GM23338 (cell line): ENCODE results near the gene CDC14A. TPM values are rescaled to one million over a fixed set of nuclear protein-coding genes. Genes with fewer than 3 reads are reported as not detected.

ENCODE experiments used
- ATAC-seq: fragments of 200-7000 bp; cut with Tn5 transposase; 3 replicates; pipeline ENCODE4 v1.9.1; 2020
- DNase-seq: peaks from one replicate; pipeline ENCODE4 v3.0.0-alpha.2; 2015; ENCODE audit warnings: low spot score
- H2AFZ ChIP-seq: fragments of 200-600 bp; sonication (generic); 2 replicates; pipeline ENCODE4 v1.8.0; 2016; ENCODE audit warnings: antibody characterized with exemption, mild to moderate bottlenecking, moderate library complexity
- H3F3A ChIP-seq: fragments of 200-600 bp; sonication (generic); replicated peaks from 2 replicates; pipeline ENCODE4 v1.8.0; 2017; ENCODE audit warnings: antibody characterized with exemption, mixed run types, low read depth
- H3K27ac ChIP-seq: fragments of 200-600 bp; sonication (generic); 2 replicates; pipeline ENCODE4 v1.6.1; 2016; ENCODE audit warnings: low read depth
- H3K27me3 ChIP-seq: fragments of 200-600 bp; sonication (generic); 2 replicates; pipeline ENCODE4 v1.8.0; 2016; ENCODE audit warnings: mild to moderate bottlenecking, mixed run types, moderate library complexity; ENCODE audit not compliant: insufficient read depth
- H3K36me3 ChIP-seq: fragments of 200-600 bp; sonication (generic); 2 replicates; pipeline ENCODE4 v1.8.0; 2016; ENCODE audit warnings: mild to moderate bottlenecking; ENCODE audit not compliant: insufficient read depth
- H3K4me1 ChIP-seq: fragments of 200-600 bp; sonication (generic); 2 replicates; pipeline ENCODE4 v1.8.0; 2016; ENCODE audit warnings: mild to moderate bottlenecking, moderate library complexity; ENCODE audit not compliant: insufficient read depth
- H3K4me2 ChIP-seq: fragments of 200-600 bp; sonication (generic); 2 replicates; pipeline ENCODE4 v1.7.1; 2017; ENCODE audit warnings: mixed run types
- H3K4me3 ChIP-seq: fragments of 200-600 bp; sonication (generic); 2 replicates; pipeline ENCODE4 v1.6.1; 2016; ENCODE audit warnings: mixed run types
- H3K79me2 ChIP-seq: fragments of 200-600 bp; sonication (generic); replicated peaks from 2 replicates; pipeline ENCODE4 v1.8.0; 2017; ENCODE audit warnings: mild to moderate bottlenecking; ENCODE audit not compliant: insufficient read depth
- H3K9me2 ChIP-seq: fragments of 200-600 bp; sonication (generic); 2 replicates; pipeline ENCODE4 v1.8.0; 2017; ENCODE audit not compliant: insufficient read depth
- H4K20me1 ChIP-seq: fragments of 200-600 bp; sonication (generic); replicated peaks from 2 replicates; pipeline ENCODE4 v1.8.0; 2017; ENCODE audit warnings: mild to moderate bottlenecking; ENCODE audit not compliant: insufficient read depth
- H3K27ac Mint-ChIP-seq: 2 replicates; pipeline ENCODE4 v1.8.0; 2020; ENCODE audit warnings: inconsistent platforms, mild to moderate bottlenecking, moderate library complexity, mixed read lengths
- H3K27me3 Mint-ChIP-seq: 3 replicates; pipeline ENCODE4 v1.8.0; 2022; ENCODE audit warnings: low read depth, mild to moderate bottlenecking, moderate library complexity, mixed read lengths, inconsistent platforms; ENCODE audit not compliant: insufficient read depth, poor library complexity
- H3K36me3 Mint-ChIP-seq: 3 replicates; pipeline ENCODE4 v1.8.0; 2021; ENCODE audit warnings: low read depth, mild to moderate bottlenecking, inconsistent platforms, moderate library complexity, mixed read lengths
- H3K4me1 Mint-ChIP-seq: 3 replicates; pipeline ENCODE4 v1.8.0; 2020; ENCODE audit warnings: mild to moderate bottlenecking, inconsistent platforms, mixed read lengths
- H3K4me3 Mint-ChIP-seq: 3 replicates; pipeline ENCODE4 v1.8.0; 2021; ENCODE audit warnings: moderate library complexity, mild to moderate bottlenecking, inconsistent platforms, mixed read lengths
- H3K9me3 Mint-ChIP-seq: 3 replicates; pipeline ENCODE4 v1.8.0; 2020; ENCODE audit warnings: moderate library complexity, mild to moderate bottlenecking, inconsistent platforms, mixed read lengths
- CTCF ChIP-seq, 2 experiments: fragments of 200-600 bp in 1 of 2; sonication (generic) in 1 of 2; conservative IDR thresholded peaks; 2 replicates each; pipeline versions ENCODE4 v1.5.1 to v1.6.1; 2016 to 2017; ENCODE audit warnings: antibody characterized with exemption in 2 of 2, low read depth in 2 of 2, mild to moderate bottlenecking in 2 of 2, moderate library complexity in 1 of 2
- ETS1 ChIP-seq: IDR thresholded peaks from 2 replicates; pipeline ENCODE4 v1.6.1; 2016; ENCODE audit warnings: antibody characterized with exemption
- EZH2 ChIP-seq: fragments of 200-600 bp; sonication (generic); IDR thresholded peaks from one replicate; pipeline ENCODE4 v1.8.0; 2017; ENCODE audit warnings: antibody characterized with exemption, mild to moderate bottlenecking, low read depth; ENCODE audit not compliant: unreplicated experiment
- EZH2phosphoT487 ChIP-seq: fragments of 200-600 bp; sonication (generic); IDR thresholded peaks from one replicate; pipeline ENCODE4 v1.8.1; 2018; ENCODE audit warnings: antibody characterized with exemption; ENCODE audit not compliant: unreplicated experiment
- JUNB ChIP-seq: IDR thresholded peaks from one replicate; pipeline ENCODE4 v1.6.1; 2016; ENCODE audit warnings: antibody characterized with exemption; ENCODE audit not compliant: unreplicated experiment
- NANOG ChIP-seq: IDR thresholded peaks from 2 replicates; pipeline ENCODE4 v1.6.1; 2016; ENCODE audit warnings: antibody characterized with exemption, borderline replicate concordance
- POLR2AphosphoS5 ChIP-seq: IDR thresholded peaks from 2 replicates; pipeline ENCODE4 v1.6.1; 2016; ENCODE audit warnings: antibody characterized with exemption, low read depth
- REST ChIP-seq: IDR thresholded peaks from one replicate; pipeline ENCODE4 v1.6.1; 2018; ENCODE audit warnings: antibody characterized with exemption; ENCODE audit not compliant: unreplicated experiment
- STAT1 ChIP-seq: IDR thresholded peaks from one replicate; pipeline ENCODE4 v1.6.1; 2016; ENCODE audit warnings: antibody characterized with exemption; ENCODE audit not compliant: unreplicated experiment
- polyA plus RNA-seq: library from polyadenylated mRNA; unstranded; fragments of >200 nt; fragmentation: Nextera tagmentation; extraction: Ambion mirVana; gene quantifications from 2 replicates; pipeline ENCODE4 v1.2.1, GENCODE V29; 2016
- total RNA-seq: library from RNA; depleted of rRNA; stranded (reverse); fragments of >200 nt; shearing (Covaris generic); gene quantifications from 2 replicates; pipeline ENCODE4 v1.2.3, GENCODE V29; 2014

Gene CDC14A
- total and polyA plus RNA-seq, 2 experiments from 2014 or later: 11.1 to 20.8 TPM

DNA sequence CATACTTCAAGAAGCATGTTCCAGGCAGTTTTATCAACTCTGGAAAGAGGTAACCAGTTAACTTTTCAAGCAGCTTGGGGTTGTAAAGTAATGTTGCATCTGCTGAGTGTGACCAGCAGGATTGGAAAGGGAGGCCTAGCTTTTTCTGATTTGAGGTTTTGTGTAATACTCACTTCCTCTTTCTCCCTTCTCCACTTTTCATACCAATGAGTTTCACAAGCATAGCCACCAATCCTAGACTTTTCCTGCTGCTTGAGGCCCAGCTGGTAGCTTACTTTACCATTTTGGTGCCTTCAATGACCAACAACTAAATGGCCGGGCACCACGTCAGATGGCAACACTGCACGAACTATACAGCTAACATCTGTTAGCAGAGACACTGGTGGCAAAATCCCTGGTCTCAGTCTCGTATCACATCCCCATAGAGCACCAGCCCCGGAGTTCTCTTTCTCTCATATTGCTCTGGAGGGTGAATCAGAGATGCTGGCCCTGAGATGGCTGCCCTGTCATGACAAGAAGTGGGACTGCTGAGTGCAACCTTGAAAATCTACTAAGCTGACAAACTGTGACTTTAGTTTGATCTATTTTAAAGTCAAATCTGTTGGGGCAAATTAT, 170.8 kb downstream of the CDC14A start (continued):
- TF ChIP-seq EZH2phosphoT487: no peak
- no peak for TF ChIP-seq STAT1
- no peak for TF ChIP-seq EZH2
- TF ChIP-seq CTCF (conservative IDR thresholded peaks at IDR 0.05; ENCODE audit: low read depth in 2 of 2): no peak

DNA sequence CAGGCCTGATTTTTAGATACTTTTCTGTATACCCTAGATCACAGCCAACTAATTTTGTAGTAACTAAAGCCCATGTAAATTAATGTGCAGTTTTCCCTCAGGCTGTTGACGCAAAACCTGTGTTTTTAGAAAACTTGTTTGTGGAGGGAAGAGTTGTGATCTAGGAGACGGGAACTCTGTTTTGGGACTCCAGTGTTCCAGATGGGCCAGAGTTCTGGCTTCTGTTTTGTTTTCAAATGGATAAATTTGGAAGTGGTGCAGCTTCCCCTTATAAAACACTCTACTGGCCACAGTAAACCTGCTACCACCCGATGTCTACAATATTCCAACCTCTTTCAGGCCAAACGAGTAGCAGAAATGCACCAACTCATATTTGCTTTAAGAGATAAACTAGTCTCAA, 172.0 kb downstream of the CDC14A start:
- H3K4me3 Mint-ChIP-seq: no peak overlapping the region
- no peaks in the 10 kb centered on the region for H3F3A ChIP-seq
- H3K27me3 Mint-ChIP-seq: no peaks in the 10 kb centered on the region
- no peak overlapping the region for H3K4me3 ChIP-seq
- no peaks in the 10 kb centered on the region for H3K27me3 ChIP-seq
- H3K9me3 Mint-ChIP-seq: no peaks in the 10 kb centered on the region
- no peak overlapping the region for H3K27ac Mint-ChIP-seq
- H3K4me1 Mint-ChIP-seq: no peaks in the 10 kb centered on the region
- no peaks in the 10 kb centered on the region for H3K36me3 ChIP-seq
- no peak for ATAC-seq
- no peak for DNase-seq
- no peaks in the 10 kb centered on the region for H3K79me2 ChIP-seq
- no peak overlapping the region for H3K4me2 ChIP-seq
- no peaks in the 10 kb centered on the region for H4K20me1 ChIP-seq
- no peaks in the 10 kb centered on the region for H3K9me2 ChIP-seq
- no peaks in the 10 kb centered on the region for H3K36me3 Mint-ChIP-seq
- H2AFZ ChIP-seq: no peak overlapping the region
- H3K27ac ChIP-seq: no peak overlapping the region
- H3K4me1 ChIP-seq: no peaks in the 10 kb centered on the region
- TF ChIP-seq POLR2AphosphoS5: no peak
- TF ChIP-seq NANOG: no peak
- TF ChIP-seq REST: no peak
- no peak for TF ChIP-seq EZH2phosphoT487
- no peak for TF ChIP-seq CTCF (conservative IDR thresholded peaks at IDR 0.05; ENCODE audit: low read depth in 2 of 2)
- no peak for TF ChIP-seq ETS1
- TF ChIP-seq JUNB: no peak
